GM18867 (cell line): ENCODE results near the gene AGAP1.
"Not testable (repeated sequence)": the region's sequence is repeated elsewhere in the genome, so short reads cannot be mapped to it uniquely, and the experiment has no call there.

Source experiments
- ATAC-seq: cut with Tn5 transposase; IDR thresholded peaks from one replicate; pipeline ENCODE4 v1.9.1; 2021; ENCODE audit warnings: mild to moderate bottlenecking, moderate library complexity; ENCODE audit not compliant: unreplicated experiment

Gene AGAP1

GRCh38 chr2:236070236-236070635, 576.4 kb downstream of the AGAP1 start:
- ATAC-seq, result no peak

GRCh38 chr2:236073246-236073645, 579.4 kb downstream of the AGAP1 start:
- no peak for ATAC-seq

DNA sequence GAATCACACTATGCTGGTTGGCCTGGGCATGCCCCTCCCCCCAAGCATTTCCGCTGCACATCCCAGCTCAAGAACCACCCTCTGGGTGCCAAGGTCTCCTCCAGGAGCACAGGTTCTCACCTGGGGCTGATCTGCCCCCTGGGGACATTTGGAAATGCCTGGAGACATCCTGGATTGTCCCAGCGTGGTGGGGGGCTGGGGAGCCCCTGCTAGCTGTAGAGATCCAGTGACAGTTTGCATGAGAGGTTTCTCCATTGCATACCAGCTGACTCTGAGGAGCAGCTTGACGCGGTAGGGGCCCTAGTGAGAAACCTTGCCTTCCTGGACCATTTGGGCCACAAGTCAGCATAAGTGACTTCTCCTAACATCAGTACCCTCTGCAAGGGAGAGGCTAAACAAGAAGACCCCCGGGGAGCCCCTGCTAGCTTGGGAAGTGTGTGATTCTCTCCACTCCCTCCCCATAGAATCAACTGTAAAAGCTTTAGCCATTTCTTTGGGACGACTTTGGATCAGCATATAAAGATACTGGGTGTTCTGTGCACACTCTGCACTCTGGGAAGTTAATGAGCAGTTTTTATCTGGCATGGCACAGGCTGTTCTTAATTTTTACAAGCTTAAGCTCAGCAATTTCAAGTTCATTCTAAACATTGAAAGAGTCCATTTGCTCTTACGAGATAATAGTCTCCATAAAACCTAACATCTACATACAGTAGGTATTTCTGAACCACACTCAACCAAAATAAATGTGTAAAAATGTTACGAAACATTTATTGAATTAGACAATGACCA, 580.2 kb downstream of the AGAP1 start:
- no peak for ATAC-seq

- no peak for ATAC-seq
These were observed 582.0 kb downstream of the AGAP1 start for GRCh38 chr2:236075802-236076201.

DNA sequence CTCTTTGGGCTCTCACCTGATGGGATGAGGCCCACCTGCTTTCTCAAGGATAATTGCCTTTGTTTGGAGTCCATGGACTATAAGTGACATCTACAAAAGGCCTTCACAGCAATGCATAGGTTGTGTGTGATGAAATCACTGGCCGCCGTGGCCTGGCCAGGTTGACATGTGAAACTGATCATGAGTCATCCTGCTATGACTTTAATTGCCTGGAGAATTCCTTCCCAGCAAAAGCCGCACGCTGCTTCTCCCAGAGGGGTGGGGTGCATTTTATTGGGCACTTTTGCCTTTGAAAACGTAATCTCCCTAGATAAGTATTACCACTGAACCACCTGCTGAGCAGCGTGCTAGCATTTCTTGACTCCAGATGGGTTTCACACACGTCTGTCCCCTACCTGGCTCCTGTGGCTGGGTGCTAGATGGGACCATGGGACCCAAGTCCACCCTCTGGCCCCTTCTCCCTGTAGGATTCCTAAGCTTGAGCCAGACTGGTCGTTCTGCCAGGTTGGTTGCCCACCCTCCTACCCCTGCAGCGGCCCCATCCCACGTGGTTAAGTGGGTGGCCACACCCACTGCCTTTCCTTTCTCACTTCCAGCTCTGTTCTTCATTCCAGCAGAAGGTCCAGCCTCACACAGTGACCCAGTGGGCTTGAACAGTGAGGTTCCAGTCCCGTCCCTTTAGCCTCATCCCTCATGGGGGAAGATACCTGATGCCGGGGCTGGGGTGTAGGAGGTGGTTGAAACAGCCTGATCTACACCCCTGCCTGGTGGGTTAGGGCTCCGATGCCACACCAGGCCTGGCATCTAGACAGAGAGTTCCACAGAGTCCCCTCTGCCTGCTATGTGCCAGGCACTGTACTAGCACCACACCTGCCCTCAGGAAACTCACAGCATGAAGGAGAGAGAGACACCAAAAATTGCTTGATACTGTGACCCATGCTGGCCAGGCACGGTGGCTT, 584.7 kb downstream of the AGAP1 start:
- ATAC-seq, result no peak

GRCh38 chr2:236080412-236080811, 586.6 kb downstream of the AGAP1 start:
- no peak for ATAC-seq

GRCh38 chr2:236081171-236081570, 587.3 kb downstream of the AGAP1 start:
- ATAC-seq, result no peak

- no peak for ATAC-seq
These were observed 588.2 kb downstream of the AGAP1 start for GRCh38 chr2:236082061-236082460.

GRCh38 chr2:236083934-236084333, 590.1 kb downstream of the AGAP1 start:
- ATAC-seq, result no peak

DNA sequence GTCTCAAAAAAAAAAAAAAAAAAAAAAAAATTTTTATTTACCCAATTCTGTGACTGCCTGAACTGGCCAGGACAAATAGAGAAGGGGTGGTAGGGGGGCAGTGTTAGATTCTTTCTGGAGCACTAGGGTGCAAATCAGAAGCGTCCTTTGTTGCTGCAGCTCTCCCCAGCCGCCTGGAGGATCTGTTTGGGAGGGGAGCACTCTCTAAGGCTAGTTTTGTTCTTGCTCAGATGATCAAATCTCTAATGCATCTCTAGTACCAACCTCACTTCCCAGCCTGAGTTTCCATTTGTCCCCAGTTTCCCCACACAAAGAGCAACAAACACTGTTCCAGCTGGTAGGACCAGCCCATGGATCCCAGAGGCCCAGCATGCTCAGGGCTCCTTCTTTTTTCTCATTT, 591.4 kb downstream of the AGAP1 start:
- no peak for ATAC-seq

DNA sequence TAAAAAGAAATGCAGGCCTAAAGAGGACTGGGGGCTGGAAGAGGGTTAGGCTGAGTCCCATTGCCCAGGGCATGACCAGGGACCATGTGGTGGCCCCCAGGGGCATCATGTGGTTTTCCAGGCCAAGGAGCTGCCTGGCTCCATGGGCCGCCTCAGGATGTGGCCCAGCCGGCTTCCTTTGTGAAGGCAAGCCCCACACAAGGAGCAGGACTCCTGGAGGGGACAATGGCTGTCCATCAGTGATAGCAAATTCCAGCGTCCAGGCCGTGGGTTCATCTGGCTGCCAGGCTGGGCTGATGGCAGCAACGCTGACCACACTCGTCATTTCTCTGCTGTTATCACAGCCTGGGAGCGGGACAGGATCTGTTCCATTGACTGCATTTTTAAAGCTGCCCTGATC, 591.8 kb downstream of the AGAP1 start:
- no peak for ATAC-seq

GRCh38 chr2:236086403-236086970, 592.6 kb downstream of the AGAP1 start:
- no peak for ATAC-seq

DNA sequence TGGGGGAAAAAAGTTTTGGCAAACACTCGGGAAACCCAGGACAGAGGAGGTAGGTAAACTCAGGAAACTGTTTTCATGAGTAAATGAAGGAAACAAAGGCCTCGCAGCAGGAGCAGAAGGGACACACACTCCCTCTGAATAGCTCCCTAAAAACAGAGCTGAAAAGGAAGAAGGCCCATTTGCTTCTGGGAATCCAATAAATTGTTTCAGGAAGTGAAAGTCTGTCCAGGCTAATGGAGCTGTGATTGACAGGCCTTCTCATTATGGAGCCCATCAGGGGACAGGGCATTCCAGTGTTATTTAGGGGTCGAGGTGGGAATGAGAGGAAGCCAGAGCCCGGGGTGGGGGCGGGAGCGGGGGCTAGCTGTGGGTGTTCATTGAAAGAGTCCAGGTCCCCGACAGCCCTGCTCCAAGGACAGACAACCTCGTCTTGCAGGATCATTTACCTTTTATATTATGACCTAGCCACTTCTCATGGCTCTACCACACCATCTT, 593.2 kb downstream of the AGAP1 start:
- ATAC-seq, result no peak

DNA sequence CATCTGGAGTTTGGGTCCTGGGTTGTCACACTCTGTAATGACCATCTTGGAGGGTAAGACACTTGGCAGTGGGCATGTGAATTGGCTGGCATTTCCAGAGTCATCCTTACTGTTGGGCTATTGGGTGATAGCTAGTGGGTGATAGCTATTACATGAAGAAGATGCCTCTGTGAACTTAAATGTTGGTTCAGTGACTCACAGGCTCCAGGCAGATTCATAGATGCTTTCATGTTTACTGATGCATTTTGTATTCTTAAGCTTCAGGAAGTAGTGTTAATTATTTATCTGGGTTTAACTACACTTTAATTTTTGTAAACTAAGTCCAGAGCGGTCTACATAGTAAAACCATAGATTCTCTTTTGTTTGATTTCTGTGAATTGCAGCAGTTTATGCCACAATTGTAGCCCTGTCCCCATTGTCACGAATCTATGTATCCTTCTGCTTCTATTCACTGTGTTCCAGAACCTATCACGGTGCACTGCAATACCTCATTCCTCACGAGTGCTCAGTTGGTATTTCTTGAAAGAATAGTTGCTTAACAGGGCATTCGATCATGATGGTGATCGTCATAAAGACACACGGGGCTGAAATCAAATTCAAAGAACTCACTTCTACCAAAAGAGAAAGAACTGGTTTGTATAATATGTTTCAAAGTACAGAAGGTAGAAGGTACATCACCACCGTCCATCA, 594.7 kb downstream of the AGAP1 start:
- ATAC-seq, result no peak

DNA sequence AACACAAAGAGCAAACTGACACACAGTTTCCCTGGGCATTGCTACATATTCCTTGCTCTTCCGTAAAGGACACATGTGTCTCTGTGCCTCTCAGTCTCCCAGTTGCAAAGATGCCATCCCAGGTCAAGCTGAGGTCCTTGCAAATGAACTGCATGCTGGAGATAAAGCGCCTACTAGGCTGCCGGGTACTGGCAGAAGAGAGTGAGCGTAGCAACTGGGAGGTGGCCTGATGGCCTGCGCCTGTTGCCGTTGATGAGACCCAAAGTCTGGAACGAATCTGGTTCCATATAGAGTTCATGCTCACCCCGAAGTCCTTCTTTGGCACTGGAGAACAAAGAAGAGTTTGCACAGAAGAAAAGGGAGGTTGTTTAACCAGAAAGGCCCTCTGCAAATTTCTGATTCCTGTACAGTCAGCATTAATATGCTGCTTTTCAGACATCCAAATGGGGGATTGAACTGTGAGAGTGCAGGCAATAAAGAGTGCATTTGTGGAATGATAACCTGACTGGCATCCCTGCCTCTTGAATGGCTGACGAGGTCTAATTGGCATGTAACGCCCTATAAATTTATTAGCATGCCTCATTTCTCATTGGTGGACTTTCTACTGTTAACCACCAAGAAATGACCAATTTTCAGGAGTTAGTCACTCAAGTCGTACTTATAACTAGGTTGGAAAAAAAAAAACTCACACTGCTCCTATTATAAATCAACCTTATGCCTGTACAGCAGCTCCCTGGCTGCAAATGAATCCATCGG, 595.6 kb downstream of the AGAP1 start:
- no peak for ATAC-seq

GRCh38 chr2:236090027-236090382, 596.2 kb downstream of the AGAP1 start:
- ATAC-seq, result no peak

DNA sequence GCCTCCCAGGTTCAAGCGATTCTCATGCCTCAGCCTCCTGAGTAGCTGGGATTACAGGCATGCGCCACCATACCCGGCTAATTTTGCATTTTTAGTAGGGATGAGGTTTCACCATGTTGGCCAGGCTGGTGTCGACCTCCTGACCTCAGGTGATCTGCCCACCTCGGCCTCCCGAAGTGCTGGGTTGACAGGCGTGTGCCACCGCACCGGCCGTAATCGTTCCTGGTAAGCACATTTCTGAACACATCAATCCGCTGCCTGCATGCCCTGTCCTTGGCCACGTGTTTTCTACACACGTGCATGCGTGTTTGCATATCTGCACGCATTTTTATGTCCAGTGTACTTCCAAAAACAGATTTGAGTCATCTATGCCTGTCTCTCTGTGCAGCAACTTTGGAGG, 597.0 kb downstream of the AGAP1 start:
- not testable (repeated sequence) for ATAC-seq

- no peak for ATAC-seq
These were observed 598.9 kb downstream of the AGAP1 start for GRCh38 chr2:236092714-236093113.

GRCh38 chr2:236093134-236093533, 599.3 kb downstream of the AGAP1 start:
- ATAC-seq, result no peak

GRCh38 chr2:236095504-236095903, 601.7 kb downstream of the AGAP1 start:
- ATAC-seq, result no peak
